ENCODE measurements around the gene BCOR. TPM values are rescaled to one million over a fixed set of nuclear protein-coding genes. Genes with fewer than 3 reads are reported as not detected.

The BCOR gene
- total and polyA plus RNA-seq, 9 of the 15 experiments (the other 6 are each of a cell fraction or from before 2014, with no cell fraction given): 27.5 to 113 (median 37.6) TPM

DNA sequence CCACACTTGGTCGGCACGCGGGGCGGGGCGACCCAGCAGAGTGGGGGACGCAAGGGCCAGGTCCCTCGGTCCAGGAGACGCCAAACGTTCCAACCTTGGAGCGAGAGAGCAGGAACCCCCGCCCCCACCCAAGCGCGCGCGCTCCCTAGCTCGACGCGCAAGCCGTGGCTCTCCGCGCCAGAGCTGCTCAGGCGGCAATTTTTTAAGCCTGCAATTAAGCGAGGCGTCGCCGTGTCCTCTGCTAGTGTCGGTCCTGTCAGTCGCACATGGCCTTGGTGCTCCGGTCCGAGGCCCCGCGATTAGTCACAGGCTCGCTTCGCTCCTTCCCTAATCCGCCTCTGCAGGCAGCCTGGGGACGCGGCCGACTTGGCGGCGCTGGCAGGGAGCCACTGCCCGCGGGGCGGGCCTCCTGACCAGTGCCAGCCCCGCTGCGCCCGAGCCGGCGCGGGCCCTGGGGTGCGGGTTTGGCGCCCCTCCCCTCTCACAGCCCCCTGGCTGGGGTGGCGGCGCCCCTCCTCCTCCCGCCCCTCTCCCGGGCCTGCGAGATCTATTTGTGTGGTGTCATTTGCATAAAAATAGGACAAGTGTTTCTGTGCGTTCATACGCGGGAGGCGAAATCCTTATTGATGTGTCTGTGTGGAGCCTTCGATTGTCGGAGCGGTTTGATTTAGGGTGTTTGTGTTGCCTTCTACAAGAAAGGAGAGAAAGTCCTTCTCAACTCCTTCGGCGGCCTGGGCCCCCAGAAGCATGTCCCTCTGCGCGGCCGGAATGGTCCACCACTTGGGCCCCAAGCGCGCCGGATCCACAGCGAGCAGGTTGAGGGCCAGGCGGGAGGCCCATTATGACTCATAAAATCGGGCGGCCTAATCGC is 9.8 kb upstream of the BCOR start (continued):
- TF ChIP-seq, protein P1, sequence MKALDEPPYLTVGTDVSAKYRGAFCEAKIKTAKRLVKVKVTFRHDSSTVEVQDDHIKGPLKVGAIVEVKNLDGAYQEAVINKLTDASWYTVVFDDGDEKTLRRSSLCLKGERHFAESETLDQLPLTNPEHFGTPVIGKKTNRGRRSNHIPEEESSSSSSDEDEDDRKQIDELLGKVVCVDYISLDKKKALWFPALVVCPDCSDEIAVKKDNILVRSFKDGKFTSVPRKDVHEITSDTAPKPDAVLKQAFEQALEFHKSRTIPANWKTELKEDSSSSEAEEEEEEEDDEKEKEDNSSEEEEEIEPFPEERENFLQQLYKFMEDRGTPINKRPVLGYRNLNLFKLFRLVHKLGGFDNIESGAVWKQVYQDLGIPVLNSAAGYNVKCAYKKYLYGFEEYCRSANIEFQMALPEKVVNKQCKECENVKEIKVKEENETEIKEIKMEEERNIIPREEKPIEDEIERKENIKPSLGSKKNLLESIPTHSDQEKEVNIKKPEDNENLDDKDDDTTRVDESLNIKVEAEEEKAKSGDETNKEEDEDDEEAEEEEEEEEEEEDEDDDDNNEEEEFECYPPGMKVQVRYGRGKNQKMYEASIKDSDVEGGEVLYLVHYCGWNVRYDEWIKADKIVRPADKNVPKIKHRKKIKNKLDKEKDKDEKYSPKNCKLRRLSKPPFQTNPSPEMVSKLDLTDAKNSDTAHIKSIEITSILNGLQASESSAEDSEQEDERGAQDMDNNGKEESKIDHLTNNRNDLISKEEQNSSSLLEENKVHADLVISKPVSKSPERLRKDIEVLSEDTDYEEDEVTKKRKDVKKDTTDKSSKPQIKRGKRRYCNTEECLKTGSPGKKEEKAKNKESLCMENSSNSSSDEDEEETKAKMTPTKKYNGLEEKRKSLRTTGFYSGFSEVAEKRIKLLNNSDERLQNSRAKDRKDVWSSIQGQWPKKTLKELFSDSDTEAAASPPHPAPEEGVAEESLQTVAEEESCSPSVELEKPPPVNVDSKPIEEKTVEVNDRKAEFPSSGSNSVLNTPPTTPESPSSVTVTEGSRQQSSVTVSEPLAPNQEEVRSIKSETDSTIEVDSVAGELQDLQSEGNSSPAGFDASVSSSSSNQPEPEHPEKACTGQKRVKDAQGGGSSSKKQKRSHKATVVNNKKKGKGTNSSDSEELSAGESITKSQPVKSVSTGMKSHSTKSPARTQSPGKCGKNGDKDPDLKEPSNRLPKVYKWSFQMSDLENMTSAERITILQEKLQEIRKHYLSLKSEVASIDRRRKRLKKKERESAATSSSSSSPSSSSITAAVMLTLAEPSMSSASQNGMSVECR (CRISPR knock-in tag; IDR thresholded peaks at IDR 0.05): peak; percentile 18; the same call in 1 of the 2 replicates
- TF ChIP-seq ZNF263 (CRISPR knock-in tag; IDR thresholded peaks at IDR 0.05; ENCODE audit: borderline replicate concordance): peak; percentile 44; the same call in 1 of the 2 replicates
- TF ChIP-seq CBFA2T3 (IDR thresholded peaks at IDR 0.05): peak; percentile 44
- TF ChIP-seq CBX3 (IDR thresholded peaks at IDR 0.05; ENCODE audit: borderline replicate concordance in 1 of 2, low read length in 2 of 2): peak in 1 of 2 experiments; percentile 56; a peak in 1 of 3 replicates
- peak; percentile 78 for TF ChIP-seq RBFOX2 (IDR thresholded peaks at IDR 0.05; ENCODE audit: low read depth, low read length)
- TF ChIP-seq FOSL1 (tag; conservative IDR thresholded peaks at IDR 0.05): peak; percentile 68
- TF ChIP-seq, protein P2, sequence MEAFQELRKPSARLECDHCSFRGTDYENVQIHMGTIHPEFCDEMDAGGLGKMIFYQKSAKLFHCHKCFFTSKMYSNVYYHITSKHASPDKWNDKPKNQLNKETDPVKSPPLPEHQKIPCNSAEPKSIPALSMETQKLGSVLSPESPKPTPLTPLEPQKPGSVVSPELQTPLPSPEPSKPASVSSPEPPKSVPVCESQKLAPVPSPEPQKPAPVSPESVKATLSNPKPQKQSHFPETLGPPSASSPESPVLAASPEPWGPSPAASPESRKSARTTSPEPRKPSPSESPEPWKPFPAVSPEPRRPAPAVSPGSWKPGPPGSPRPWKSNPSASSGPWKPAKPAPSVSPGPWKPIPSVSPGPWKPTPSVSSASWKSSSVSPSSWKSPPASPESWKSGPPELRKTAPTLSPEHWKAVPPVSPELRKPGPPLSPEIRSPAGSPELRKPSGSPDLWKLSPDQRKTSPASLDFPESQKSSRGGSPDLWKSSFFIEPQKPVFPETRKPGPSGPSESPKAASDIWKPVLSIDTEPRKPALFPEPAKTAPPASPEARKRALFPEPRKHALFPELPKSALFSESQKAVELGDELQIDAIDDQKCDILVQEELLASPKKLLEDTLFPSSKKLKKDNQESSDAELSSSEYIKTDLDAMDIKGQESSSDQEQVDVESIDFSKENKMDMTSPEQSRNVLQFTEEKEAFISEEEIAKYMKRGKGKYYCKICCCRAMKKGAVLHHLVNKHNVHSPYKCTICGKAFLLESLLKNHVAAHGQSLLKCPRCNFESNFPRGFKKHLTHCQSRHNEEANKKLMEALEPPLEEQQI (IDR thresholded peaks at IDR 0.05): no peak
- no peak for TF ChIP-seq CHCHD3 (CRISPR knock-in tag; IDR thresholded peaks at IDR 0.05)
- TF ChIP-seq MXD1 (CRISPR knock-in tag; IDR thresholded peaks at IDR 0.05; ENCODE audit: borderline replicate concordance, poor library complexity, severe bottlenecking): no peak
- TF ChIP-seq SPI1 (IDR thresholded peaks at IDR 0.05; ENCODE audit: borderline replicate concordance, low read depth, low read length): no peak
- TF ChIP-seq PHTF2 (CRISPR knock-in tag; IDR thresholded peaks at IDR 0.05): no peak
- no peak for TF ChIP-seq PHF8 (IDR thresholded peaks at IDR 0.05; ENCODE audit: borderline replicate concordance, low read length)
- no peak for TF ChIP-seq THRB (CRISPR knock-in tag; conservative IDR thresholded peaks at IDR 0.05)
- TF ChIP-seq RBM14 (IDR thresholded peaks at IDR 0.05; ENCODE audit: borderline replicate concordance, insufficient read depth, low read depth, low read length): no peak
- no peak; the same call in 1 of the 2 replicates for TF ChIP-seq STAG1 (CRISPR knock-in tag; IDR thresholded peaks at IDR 0.05; ENCODE audit: borderline replicate concordance)
- TF ChIP-seq, protein P3, sequence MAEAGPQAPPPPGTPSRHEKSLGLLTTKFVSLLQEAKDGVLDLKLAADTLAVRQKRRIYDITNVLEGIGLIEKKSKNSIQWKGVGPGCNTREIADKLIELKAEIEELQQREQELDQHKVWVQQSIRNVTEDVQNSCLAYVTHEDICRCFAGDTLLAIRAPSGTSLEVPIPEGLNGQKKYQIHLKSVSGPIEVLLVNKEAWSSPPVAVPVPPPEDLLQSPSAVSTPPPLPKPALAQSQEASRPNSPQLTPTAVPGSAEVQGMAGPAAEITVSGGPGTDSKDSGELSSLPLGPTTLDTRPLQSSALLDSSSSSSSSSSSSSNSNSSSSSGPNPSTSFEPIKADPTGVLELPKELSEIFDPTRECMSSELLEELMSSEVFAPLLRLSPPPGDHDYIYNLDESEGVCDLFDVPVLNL (CRISPR knock-in tag; IDR thresholded peaks at IDR 0.05; ENCODE audit: low read depth): no peak
